ENCODE measurements around the gene VDR.

The VDR gene

GRCh38 chr12:47909839-47910465 is 5.2 kb upstream of the VDR start:
- Histone ChIP-seq H3K4me1 (ENCODE audit: control insufficient read depth, low read length) (peaks cover 4% of the 10 kb centered on the region; the same call in 1 of the 2 replicates), H3F3A (ENCODE audit: control insufficient read depth, insufficient read depth) (no peaks in the 10 kb centered on the region), H4K20me1 (ENCODE audit: control insufficient read depth, insufficient read depth, low read depth, low read length) (no peaks in the 10 kb centered on the region), H3K36me3 (ENCODE audit: control insufficient read depth, low read length) (no peaks in the 10 kb centered on the region), H3K4me2 (ENCODE audit: low read length) (no peak overlapping the region), H3K9me3 (ENCODE audit: control insufficient read depth, insufficient read depth, low read length) (no peaks in the 10 kb centered on the region), H3K79me2 (ENCODE audit: control insufficient read depth, low read length) (no peaks in the 10 kb centered on the region), H3K9me2 (replicated peaks; ENCODE audit: control insufficient read depth, low read length) (no peaks in the 10 kb centered on the region), H3K4me3 (ENCODE audit: low read length) (no peak overlapping the region), H3K27me3 (ENCODE audit: control insufficient read depth, low read length) (peaks cover 34% of the 10 kb centered on the region), H3K27ac (ENCODE audit: low read depth, low read length) (no peak overlapping the region)
- TF ChIP-seq CTCF (IDR thresholded peaks at IDR 0.05; ENCODE audit: low read depth, low read length, poor library complexity, severe bottlenecking) (no peak), EZH2phosphoT487 (IDR thresholded peaks at IDR 0.05; ENCODE audit: borderline replicate concordance, low read length) (no peak)

GRCh38 chr12:47908738-47909137 is 3.9 kb upstream of the VDR start:
- H3K79me2 ChIP-seq (ENCODE audit: control insufficient read depth, low read length) = no peaks in the 10 kb centered on the region
- no peak overlapping the region for H3K4me2 ChIP-seq (ENCODE audit: low read length)
- peaks cover 11% of the 10 kb centered on the region for H3K4me1 ChIP-seq (ENCODE audit: control insufficient read depth, low read length)
- H3K4me3 ChIP-seq (ENCODE audit: low read length) = no peak overlapping the region
- no peaks in the 10 kb centered on the region for H3K9me2 ChIP-seq (replicated peaks; ENCODE audit: control insufficient read depth, low read length)
- H3F3A ChIP-seq (ENCODE audit: control insufficient read depth, insufficient read depth) = no peaks in the 10 kb centered on the region
- TF ChIP-seq EZH2phosphoT487 (IDR thresholded peaks at IDR 0.05; ENCODE audit: borderline replicate concordance, low read length) (no peak), CTCF (IDR thresholded peaks at IDR 0.05; ENCODE audit: low read depth, low read length, poor library complexity, severe bottlenecking) (no peak)
- H4K20me1 ChIP-seq (ENCODE audit: control insufficient read depth, insufficient read depth, low read depth, low read length) = no peaks in the 10 kb centered on the region
- peaks cover 36% of the 10 kb centered on the region for H3K27me3 ChIP-seq (ENCODE audit: control insufficient read depth, low read length)
- H3K36me3 ChIP-seq (ENCODE audit: control insufficient read depth, low read length) = no peaks in the 10 kb centered on the region
- no peaks in the 10 kb centered on the region for H3K9me3 ChIP-seq (ENCODE audit: control insufficient read depth, insufficient read depth, low read length)
- no peak overlapping the region for H3K27ac ChIP-seq (ENCODE audit: low read depth, low read length)

- Histone ChIP-seq H3F3A (ENCODE audit: control insufficient read depth, insufficient read depth) (no peaks in the 10 kb centered on the region), H3K27me3 (ENCODE audit: control insufficient read depth, low read length) (peaks cover 34% of the 10 kb centered on the region), H4K20me1 (ENCODE audit: control insufficient read depth, insufficient read depth, low read depth, low read length) (no peaks in the 10 kb centered on the region), H3K4me1 (ENCODE audit: control insufficient read depth, low read length) (peaks cover 19% of the 10 kb centered on the region), H3K79me2 (ENCODE audit: control insufficient read depth, low read length) (no peaks in the 10 kb centered on the region), H3K27ac (ENCODE audit: low read depth, low read length) (no peak overlapping the region), H3K4me3 (ENCODE audit: low read length) (no peak overlapping the region), H3K36me3 (ENCODE audit: control insufficient read depth, low read length) (no peaks in the 10 kb centered on the region), H3K9me3 (ENCODE audit: control insufficient read depth, insufficient read depth, low read length) (no peaks in the 10 kb centered on the region), H3K9me2 (replicated peaks; ENCODE audit: control insufficient read depth, low read length) (no peaks in the 10 kb centered on the region), H3K4me2 (ENCODE audit: low read length) (no peak overlapping the region)
- TF ChIP-seq EZH2phosphoT487 (IDR thresholded peaks at IDR 0.05; ENCODE audit: borderline replicate concordance, low read length) (no peak), CTCF (IDR thresholded peaks at IDR 0.05; ENCODE audit: low read depth, low read length, poor library complexity, severe bottlenecking) (no peak)
These were observed 3.2 kb upstream of the VDR start for GRCh38 chr12:47907851-47908454.
